ENCODE measurements around the gene OCA2.

DNA sequence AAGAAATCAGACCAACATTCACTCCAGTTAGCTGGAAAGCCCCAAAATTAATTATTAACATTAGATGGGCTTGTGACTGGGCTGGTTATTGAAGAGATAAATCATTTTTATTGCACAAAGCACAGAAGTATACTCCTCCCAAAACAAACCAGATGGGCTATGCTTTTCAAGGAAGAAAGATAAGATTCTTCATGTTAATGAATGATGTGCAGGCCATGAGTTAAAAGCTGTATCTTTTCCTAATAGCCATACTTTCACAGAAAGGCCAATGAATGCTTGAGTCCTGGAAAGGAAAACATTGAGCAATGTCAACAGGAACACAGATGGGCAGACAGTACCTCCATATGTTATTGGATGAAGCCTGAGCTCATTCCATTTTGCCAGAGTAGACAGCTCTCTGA lies 55.4 kb downstream of the OCA2 start:
- TF ChIP-seq YY1 (IDR thresholded peaks at IDR 0.05; ENCODE audit: insufficient read depth, insufficient read length) = no peak
- TF ChIP-seq SUZ12 (IDR thresholded peaks at IDR 0.05; ENCODE audit: extremely low read depth, insufficient read depth, insufficient read length) = no peak

All from NT2/D1 (cell line).